Tracheal epithelial cell (primary cell): Measurements from ENCODE around the gene VIP. TPM values are rescaled to one million over a fixed set of nuclear protein-coding genes. Genes with fewer than 3 reads are reported as not detected.

Source experiments
- total RNA-seq: library from RNA; depleted of rRNA; stranded (reverse); fragments of >200 nt; gene quantifications from 2 replicates; pipeline ENCODE4 v1.2.1, GENCODE V29; 2014

The VIP gene
- under 0.01 and 0.21 TPM in 2 replicates for total RNA-seq

GRCh38 chr6:152750694-152751093 lies at the start of gene VIP:
TSS of gene VIP (plus strand) at chr6:152750797. CDS start at chr6:152752178, 1,381 bp downstream.

Other genes starting within 250 kb of the VIP start
- gene SYNE1, start 113.4 kb upstream of the VIP start, total RNA-seq = 8.3 and 14.5 TPM in 2 replicates
- 0.64 and 0.72 TPM in 2 replicates for gene MYCT1, start 52.9 kb upstream of the VIP start, total RNA-seq
- 1.7 and 2.9 TPM in 2 replicates for gene FBXO5, start 232.2 kb downstream of the VIP start, total RNA-seq